Activated CD4-positive, alpha-beta T cell treated with anti-CD3 and anti-CD28 coated beads for 36 hours (primary cell): ENCODE measurements around the gene TENM3. TPM values are rescaled to one million over a fixed set of nuclear protein-coding genes. Genes with fewer than 3 reads are reported as not detected.
A peak's percentile ranks its signal among the peaks of the same experiment; 100 is the strongest.

Experiments used
- ATAC-seq: fragments of 200-7000 bp; cut with Tn5 transposase; one replicate; pipeline ENCODE4 v1.10.0; 2021; ENCODE audit warnings: mild to moderate bottlenecking, moderate library complexity
- CTCF ChIA-PET: fragments of 350-600 bp; sonication (Branson Sonifier 250); formaldehyde crosslinking; loops from one replicate; lab custom pipeline; 2021; ENCODE audit warnings: antibody characterized with exemption; lab: Charles Lee
- POLR2A ChIA-PET: fragments of 350-600 bp; sonication (Branson Sonifier 250); formaldehyde crosslinking; loops from one replicate; lab custom pipeline; 2021; ENCODE audit warnings: antibody characterized with exemption, inconsistent platforms; lab: Charles Lee
- DNase-seq: peaks from one replicate; pipeline ENCODE4 v3.0.0-alpha.2; 2020
- H3K27ac Mint-ChIP-seq: one replicate; pipeline ENCODE4 v1.8.0; 2021; ENCODE audit warnings: mixed read lengths
- H3K27me3 Mint-ChIP-seq: one replicate; pipeline ENCODE4 v1.8.0; 2021; ENCODE audit warnings: mixed read lengths
- H3K36me3 Mint-ChIP-seq: one replicate; pipeline ENCODE4 v1.8.0; 2021; ENCODE audit warnings: low read depth, mixed read lengths
- H3K4me1 Mint-ChIP-seq: one replicate; pipeline ENCODE4 v1.8.0; 2021; ENCODE audit warnings: mixed read lengths
- H3K4me3 Mint-ChIP-seq: one replicate; pipeline ENCODE4 v1.8.0; 2021; ENCODE audit warnings: mild to moderate bottlenecking, moderate library complexity, mixed read lengths
- H3K9me3 Mint-ChIP-seq: one replicate; pipeline ENCODE4 v1.8.0; 2021; ENCODE audit warnings: low read depth, mixed read lengths
- intact Hi-C, 2 experiments: fragments of 100-400 bp; cut with DNase I in 1 of 2; cut with micrococcal nuclease in 1 of 2; formaldehyde crosslinking; loops; one replicate each; pipeline versions ENCODE4 v1.14.2 to v1.15.1; 2022 to 2024; cut with DNase I, micrococcal nuclease
- total RNA-seq, 2 experiments: library from RNA; stranded (reverse); gene quantifications; one replicate each; pipeline ENCODE4 v1.2.3, GENCODE V29; 2021

The TENM3 gene
- total RNA-seq, 2 experiments from 2014 or later = not detected

- intact Hi-C loops = no loop called here
- DNase-seq = no peak
- Mint-ChIP-seq H3K27me3 (no peaks in the 10 kb centered on the region), H3K27ac (no peak overlapping the region), H3K9me3 (no peaks in the 10 kb centered on the region), H3K4me1 (peaks cover 5% of the 10 kb centered on the region), H3K4me3 (no peak overlapping the region), H3K36me3 (no peaks in the 10 kb centered on the region)
- no peak for ATAC-seq
- ChIA-PET CTCF (no interaction called here), POLR2A (no interaction called here)
Measured at GRCh38 chr4:182823576-182823975, 580.4 kb downstream of the TENM3 start.

GRCh38 chr4:182825003-182825402 is 581.8 kb downstream of the TENM3 start:
- Mint-ChIP-seq H3K27ac (no peak overlapping the region), H3K4me3 (no peak overlapping the region), H3K36me3 (no peaks in the 10 kb centered on the region), H3K9me3 (no peaks in the 10 kb centered on the region), H3K4me1 (peaks cover 5% of the 10 kb centered on the region), H3K27me3 (no peaks in the 10 kb centered on the region)
- ChIA-PET POLR2A (no interaction called here), CTCF (no interaction called here)
- DNase-seq (no peak), ATAC-seq (no peak)
- intact Hi-C loops = no loop called here

DNA sequence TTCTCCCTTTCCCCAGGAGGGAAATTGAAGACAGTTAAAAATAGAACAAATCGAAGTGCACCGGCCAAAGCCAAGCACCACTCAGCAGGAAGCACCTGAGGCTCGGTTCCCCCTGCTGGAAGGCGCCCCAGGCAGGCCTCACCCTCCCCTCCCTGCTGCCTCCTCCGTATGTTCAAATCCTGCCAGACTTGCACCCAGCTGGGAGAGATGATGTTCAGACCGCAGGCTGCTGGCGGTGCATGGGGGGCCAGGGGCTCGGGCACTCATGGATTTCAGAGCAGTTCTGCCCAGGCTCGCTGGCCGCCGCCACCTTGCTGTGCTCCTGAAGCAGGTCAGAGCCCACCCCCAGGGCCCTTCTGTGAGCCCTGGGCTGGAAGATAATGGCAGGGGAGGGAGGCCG is 582.6 kb downstream of the TENM3 start:
- ChIA-PET POLR2A (no interaction called here), CTCF (no interaction called here)
- Mint-ChIP-seq H3K27ac (no peak overlapping the region), H3K27me3 (no peaks in the 10 kb centered on the region), H3K4me1 (peaks cover 5% of the 10 kb centered on the region), H3K36me3 (no peaks in the 10 kb centered on the region), H3K9me3 (no peaks in the 10 kb centered on the region), H3K4me3 (no peak overlapping the region)
- DNase-seq (no peak), ATAC-seq (no peak)
- intact Hi-C loops = no loop called here

- POLR2A ChIA-PET = no interaction called here
- intact Hi-C loops = no loop called here
- CTCF ChIA-PET = no interaction called here
- H3K27me3 Mint-ChIP-seq = peaks cover 5% of the 10 kb centered on the region
- H3K36me3 Mint-ChIP-seq = no peaks in the 10 kb centered on the region
- H3K9me3 Mint-ChIP-seq = no peaks in the 10 kb centered on the region
- DNase-seq (peak; percentile 49), ATAC-seq (peak; percentile 88)
- peaks cover 5% of the 10 kb centered on the region for H3K4me1 Mint-ChIP-seq
- H3K4me3 Mint-ChIP-seq = no peak overlapping the region
- H3K27ac Mint-ChIP-seq = no peak overlapping the region
Measured at GRCh38 chr4:182826391-182826790, 583.2 kb downstream of the TENM3 start.

GRCh38 chr4:182827166-182827565 is 584.0 kb downstream of the TENM3 start:
- CTCF ChIA-PET = interaction anchor here (1.0 kb wide), 2 partner anchors 123 to 435 kb away, joined by 3 read pairs; no protein-coding TSS in a partner anchor
- Mint-ChIP-seq H3K27ac (no peak overlapping the region), H3K4me3 (no peak overlapping the region), H3K4me1 (peaks cover 5% of the 10 kb centered on the region), H3K9me3 (no peaks in the 10 kb centered on the region), H3K27me3 (peaks cover 5% of the 10 kb centered on the region), H3K36me3 (no peaks in the 10 kb centered on the region)
- POLR2A ChIA-PET = no interaction called here
- intact Hi-C loops = no loop called here
- no peak for DNase-seq
- ATAC-seq = no peak

- no peaks in the 10 kb centered on the region for H3K9me3 Mint-ChIP-seq
- H3K4me1 Mint-ChIP-seq = peaks cover 5% of the 10 kb centered on the region
- H3K27me3 Mint-ChIP-seq = peaks cover 10% of the 10 kb centered on the region
- ATAC-seq = no peak
- no peak overlapping the region for H3K4me3 Mint-ChIP-seq
- no peak overlapping the region for H3K27ac Mint-ChIP-seq
- CTCF ChIA-PET = interaction anchor here (1.0 kb wide), 2 partner anchors 122 to 434 kb away, joined by 3 read pairs; no protein-coding TSS in a partner anchor
- no peak for DNase-seq
- POLR2A ChIA-PET = no interaction called here
- no peaks in the 10 kb centered on the region for H3K36me3 Mint-ChIP-seq
- intact Hi-C loops = no loop called here
Measured at GRCh38 chr4:182827954-182828353, 584.8 kb downstream of the TENM3 start.

GRCh38 chr4:182828360-182829025 is 585.3 kb downstream of the TENM3 start:
- H3K4me1 Mint-ChIP-seq = peaks cover 5% of the 10 kb centered on the region
- no peak overlapping the region for H3K27ac Mint-ChIP-seq
- ChIA-PET CTCF (no interaction called here), POLR2A (no interaction called here)
- no peaks in the 10 kb centered on the region for H3K9me3 Mint-ChIP-seq
- no peak for ATAC-seq
- intact Hi-C loops = no loop called here
- H3K36me3 Mint-ChIP-seq = no peaks in the 10 kb centered on the region
- peaks cover 10% of the 10 kb centered on the region for H3K27me3 Mint-ChIP-seq
- H3K4me3 Mint-ChIP-seq = no peak overlapping the region
- no peak for DNase-seq

- no peaks in the 10 kb centered on the region for H3K9me3 Mint-ChIP-seq
- peaks cover 10% of the 10 kb centered on the region for H3K27me3 Mint-ChIP-seq
- no peak overlapping the region for H3K4me3 Mint-ChIP-seq
- H3K27ac Mint-ChIP-seq = no peak overlapping the region
- ChIA-PET POLR2A (no interaction called here), CTCF (no interaction called here)
- intact Hi-C loops = no loop called here
- DNase-seq (no peak), ATAC-seq (no peak)
- H3K4me1 Mint-ChIP-seq = peaks cover 5% of the 10 kb centered on the region
- H3K36me3 Mint-ChIP-seq = no peaks in the 10 kb centered on the region
Measured at GRCh38 chr4:182829196-182829595, 586.0 kb downstream of the TENM3 start.

GRCh38 chr4:182831376-182831775 is 588.2 kb downstream of the TENM3 start:
- ATAC-seq (no peak), DNase-seq (no peak)
- intact Hi-C loops = no loop called here
- Mint-ChIP-seq H3K4me3 (no peak overlapping the region), H3K4me1 (peaks cover 4% of the 10 kb centered on the region), H3K36me3 (no peaks in the 10 kb centered on the region), H3K9me3 (no peaks in the 10 kb centered on the region), H3K27ac (no peak overlapping the region), H3K27me3 (peaks cover 17% of the 10 kb centered on the region)
- CTCF ChIA-PET = no interaction called here
- POLR2A ChIA-PET = no interaction called here

- ChIA-PET POLR2A (no interaction called here), CTCF (no interaction called here)
- no peaks in the 10 kb centered on the region for H3K36me3 Mint-ChIP-seq
- H3K4me1 Mint-ChIP-seq = no peaks in the 10 kb centered on the region
- intact Hi-C loops = no loop called here
- no peaks in the 10 kb centered on the region for H3K9me3 Mint-ChIP-seq
- H3K27me3 Mint-ChIP-seq = peaks cover 23% of the 10 kb centered on the region
- ATAC-seq (no peak), DNase-seq (no peak)
- H3K4me3 Mint-ChIP-seq = no peak overlapping the region
- H3K27ac Mint-ChIP-seq = no peak overlapping the region
Measured at GRCh38 chr4:182832352-182833120, 589.3 kb downstream of the TENM3 start.

GRCh38 chr4:182835006-182835740 is 592.0 kb downstream of the TENM3 start:
- Mint-ChIP-seq H3K9me3 (no peaks in the 10 kb centered on the region), H3K4me1 (no peaks in the 10 kb centered on the region), H3K27ac (no peak overlapping the region), H3K36me3 (no peaks in the 10 kb centered on the region), H3K4me3 (no peak overlapping the region), H3K27me3 (peaks cover 28% of the 10 kb centered on the region)
- no peak for DNase-seq
- intact Hi-C loops = no loop called here
- ATAC-seq = no peak
- POLR2A ChIA-PET = no interaction called here
- CTCF ChIA-PET = no interaction called here
